HCT116 (cell line): ENCODE measurements around the gene ITGBL1. TPM values are rescaled to one million over a fixed set of nuclear protein-coding genes. Genes with fewer than 3 reads are reported as not detected.
"Not testable (repeated sequence)": the region's sequence is repeated elsewhere in the genome, so short reads cannot be mapped to it uniquely, and the experiment has no call there.

Experiments used
- ATAC-seq: fragments of 200-7000 bp; cut with Tn5 transposase; 2 replicates; pipeline ENCODE4 v1.9.1; 2020; ENCODE audit warnings: mild to moderate bottlenecking, moderate library complexity
- BruUV-seq: library from RNA; stranded (reverse); fragments of 400-500 nt; replicated peaks from 2 replicates; lab custom pipeline; 2021; lab: Mats Ljungman, UMichigan
- CTCF ChIA-PET: fragments of 300-600 bp; sonication (Branson Sonifier 250); formaldehyde crosslinking; loops from one replicate; lab custom pipeline; 2021; ENCODE audit warnings: antibody characterized with exemption; lab: Charles Lee
- POLR2A ChIA-PET: fragments of 300-600, 350-600 bp; sonication (Branson Sonifier 250); formaldehyde crosslinking; loops from one replicate; lab custom pipeline; 2021; ENCODE audit warnings: antibody characterized with exemption; lab: Charles Lee
- RAD21 ChIA-PET, 2 experiments: fragments of 300-600 bp; sonication (Branson Sonifier 250); formaldehyde crosslinking; loops; one replicate each; lab custom pipeline; 2023; ENCODE audit warnings: low total read pairs in 2 of 2; ENCODE audit not compliant: uncharacterized antibody in 2 of 2, unreplicated experiment in 2 of 2, low non-redundant PET in 1 of 2; lab: Charles Lee
- DNase-seq: peaks from one replicate; pipeline ENCODE4 v3.0.0-alpha.2; 2010; ENCODE audit warnings: low read depth, low spot score
- H2AFZ ChIP-seq: fragments of 200-600 bp; shearing (Covaris generic), sonication (generic); 2 replicates; pipeline ENCODE4 v1.6.1; 2017; ENCODE audit warnings: low read depth, mixed run types, mixed read lengths, antibody characterized with exemption, low read length; ENCODE audit not compliant: poor library complexity, severe bottlenecking
- H3K27ac ChIP-seq: 2 replicates; pipeline ENCODE4 v1.5.1; 2012; ENCODE audit warnings: low read depth, low read length
- H3K27me3 ChIP-seq: fragments of 200-600 bp; sonication (generic); 2 replicates; pipeline ENCODE4 v1.6.1; 2016; ENCODE audit warnings: mixed run types, low read length, mixed read lengths; ENCODE audit not compliant: insufficient read depth
- H3K36me3 ChIP-seq, 2 experiments: fragments of 200-500 bp in 1 of 2; fragments of 200-600 bp in 1 of 2; sonication (Bioruptor generic) in 1 of 2; sonication (generic) in 1 of 2; 2 replicates each; pipeline versions ENCODE4 v1.5.1 to v1.6.1; 2014 to 2016; ENCODE audit warnings: low read length in 2 of 2, inconsistent platforms in 1 of 2, mixed read lengths in 1 of 2, mixed run types in 1 of 2; ENCODE audit not compliant: insufficient read depth in 2 of 2, control insufficient read depth in 1 of 2
- H3K4me1 ChIP-seq, 2 experiments: fragments of 200-600 bp in 1 of 2; sonication (generic) in 1 of 2; 2 replicates each; pipeline versions ENCODE4 v1.5.1 to v1.6.1; 2012 to 2017; ENCODE audit warnings: low read length in 2 of 2, inconsistent platforms in 1 of 2, mild to moderate bottlenecking in 1 of 2, mixed read lengths in 1 of 2, mixed run types in 1 of 2, moderate library complexity in 1 of 2; ENCODE audit not compliant: insufficient read depth in 2 of 2, control insufficient read depth in 1 of 2
- H3K4me2 ChIP-seq: fragments of 200-600 bp; sonication (generic); 2 replicates; pipeline ENCODE4 v1.6.1; 2017; ENCODE audit warnings: mixed run types, low read length, mixed read lengths
- H3K4me3 ChIP-seq, 2 experiments: fragments of 200-600 bp in 1 of 2; sonication (generic) in 1 of 2; replicated peaks in 1 of 2; 2 replicates each; pipeline ENCODE4 v1.5.1; 2011 to 2016; ENCODE audit warnings: low read length in 2 of 2, control low read depth in 1 of 2, low read depth in 1 of 2, mild to moderate bottlenecking in 1 of 2, mixed read lengths in 1 of 2, mixed run types in 1 of 2
- H3K79me2 ChIP-seq: fragments of 200-600 bp; sonication (generic); 2 replicates; pipeline ENCODE4 v1.6.1; 2017; ENCODE audit warnings: mild to moderate bottlenecking, mixed run types, low read length, moderate library complexity, mixed read lengths; ENCODE audit not compliant: insufficient read depth
- H3K9ac ChIP-seq: fragments of 200-600 bp; sonication (generic); 2 replicates; pipeline ENCODE4 v1.6.1; 2016; ENCODE audit warnings: low read length, mixed read lengths
- H3K9me2 ChIP-seq: fragments of 200-600 bp; sonication (generic), shearing (Covaris generic); 2 replicates; pipeline ENCODE4 v1.6.1; 2017; ENCODE audit warnings: mixed run types, mild to moderate bottlenecking, moderate library complexity; ENCODE audit not compliant: insufficient read depth
- H3K9me3 ChIP-seq, 2 experiments: fragments of 200-500 bp in 1 of 2; fragments of 200-600 bp in 1 of 2; sonication (Bioruptor generic) in 1 of 2; sonication (generic) in 1 of 2; 2 replicates each; pipeline ENCODE4 v1.6.1; 2014 to 2017; ENCODE audit warnings: low read length in 2 of 2, mixed read lengths in 2 of 2, inconsistent platforms in 1 of 2, low read depth in 1 of 2, mild to moderate bottlenecking in 1 of 2, mixed run types in 1 of 2, moderate library complexity in 1 of 2; ENCODE audit not compliant: control insufficient read depth in 1 of 2, insufficient read depth in 1 of 2
- H4K20me1 ChIP-seq: fragments of 200-600 bp; sonication (generic), shearing (Covaris generic); 2 replicates; pipeline ENCODE4 v1.6.1; 2017; ENCODE audit warnings: mixed run types, mild to moderate bottlenecking, moderate library complexity; ENCODE audit not compliant: insufficient read depth
- ATF3 ChIP-seq: IDR thresholded peaks from 2 replicates; pipeline ENCODE4 v1.6.1; 2012
- EGR1 ChIP-seq: IDR thresholded peaks from 2 replicates; pipeline ENCODE4 v1.6.1; 2012; ENCODE audit warnings: low read depth
- ELF1 ChIP-seq: IDR thresholded peaks from 2 replicates; pipeline ENCODE4 v1.6.1; 2012; ENCODE audit warnings: low read depth, borderline replicate concordance
- EZH2 ChIP-seq: fragments of 200-600 bp; sonication (generic); IDR thresholded peaks from 2 replicates; pipeline ENCODE4 v1.6.1; 2017; ENCODE audit warnings: antibody characterized with exemption, mixed run types
- EZH2phosphoT487 ChIP-seq: fragments of 200-600 bp; IDR thresholded peaks from 2 replicates; pipeline ENCODE4 v1.6.1; 2018; ENCODE audit warnings: antibody characterized with exemption, borderline replicate concordance
- JUND ChIP-seq: IDR thresholded peaks from 2 replicates; pipeline ENCODE4 v1.6.1; 2012
- POLR2A ChIP-seq: IDR thresholded peaks from 2 replicates; pipeline ENCODE4 v1.7.0; 2011; ENCODE audit warnings: borderline replicate concordance; ENCODE audit not compliant: insufficient read depth, insufficient read length; ENCODE audit errors: extremely low read depth
- POLR2AphosphoS5 ChIP-seq: IDR thresholded peaks from 2 replicates; pipeline ENCODE4 v1.6.1; 2011; ENCODE audit warnings: mild to moderate bottlenecking, low read depth, low read length, moderate library complexity
- RAD21 ChIP-seq: IDR thresholded peaks from 2 replicates; pipeline ENCODE4 v1.6.1; 2012; ENCODE audit warnings: low read depth, mild to moderate bottlenecking
- SIN3A ChIP-seq: IDR thresholded peaks from 2 replicates; pipeline ENCODE4 v1.6.1; 2012; ENCODE audit warnings: low read depth
- SP1 ChIP-seq: IDR thresholded peaks from 2 replicates; pipeline ENCODE4 v1.6.1; 2012; ENCODE audit warnings: low read depth
- YY1 ChIP-seq: IDR thresholded peaks from 2 replicates; pipeline ENCODE4 v1.6.1; 2011; ENCODE audit warnings: low read length, low read depth, moderate library complexity, mild to moderate bottlenecking; ENCODE audit not compliant: insufficient replicate concordance; ENCODE audit errors: extremely low read depth
- intact Hi-C: fragments of 100-400 bp; cut with micrococcal nuclease; formaldehyde crosslinking; loops from 2 replicates; pipeline ENCODE4 v1.10.0; 2022
- total RNA-seq: library from RNA; stranded (reverse); gene quantifications from one replicate; pipeline ENCODE4 v1.2.1, GENCODE V29; 2021; ENCODE audit not compliant: unreplicated experiment
- TF ChIP-seq, protein P1 (sequence below): IDR thresholded peaks from 2 replicates; pipeline ENCODE4 v1.6.1; 2012
- TF ChIP-seq, protein P2 (sequence below), 3 experiments: fragments of 200-600 bp in 1 of 3; sonication (generic) in 1 of 3; IDR thresholded peaks in 2 of 3; conservative IDR thresholded peaks in 1 of 3; 2 replicates each; pipeline ENCODE4 v1.5.1; 2012 to 2017; ENCODE audit warnings: low read depth in 2 of 3, low read length in 2 of 3, antibody characterized with exemption in 1 of 3, borderline replicate concordance in 1 of 3, control low read depth in 1 of 3, mild to moderate bottlenecking in 1 of 3, mixed read lengths in 1 of 3, mixed run types in 1 of 3, moderate library complexity in 1 of 3; ENCODE audit not compliant: insufficient read depth in 1 of 3
- TF ChIP-seq, protein P3 (sequence below): IDR thresholded peaks from 2 replicates; pipeline ENCODE4 v1.6.1; 2011; ENCODE audit warnings: mild to moderate bottlenecking, low read length, moderate library complexity; ENCODE audit not compliant: insufficient replicate concordance; ENCODE audit errors: extremely low read depth

Gene ITGBL1
- total RNA-seq, 1 experiment from 2014 or later = 0.66 TPM

DNA sequence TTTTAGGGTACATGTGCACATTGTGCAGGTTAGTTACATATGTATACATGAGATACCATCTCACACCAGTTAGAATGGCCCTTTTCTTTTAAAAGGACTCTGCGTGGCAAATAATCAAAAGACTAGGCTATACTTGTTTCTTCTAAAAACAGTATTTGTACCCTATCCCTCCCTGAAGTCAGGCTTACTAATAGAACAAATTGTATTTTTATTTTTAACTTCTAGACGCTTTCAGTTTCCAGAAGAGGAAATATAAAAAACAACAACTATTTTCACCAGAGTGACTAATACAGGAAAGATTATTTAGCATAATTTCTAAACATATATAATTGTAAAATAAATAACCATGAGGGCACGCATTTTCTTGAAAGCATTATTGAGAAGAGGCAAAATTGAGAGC lies 83.6 kb downstream of the ITGBL1 start:
- no peaks in the 10 kb centered on the region for H3K4me1 ChIP-seq
- H4K20me1 ChIP-seq = no peaks in the 10 kb centered on the region
- TF ChIP-seq, protein P1, sequence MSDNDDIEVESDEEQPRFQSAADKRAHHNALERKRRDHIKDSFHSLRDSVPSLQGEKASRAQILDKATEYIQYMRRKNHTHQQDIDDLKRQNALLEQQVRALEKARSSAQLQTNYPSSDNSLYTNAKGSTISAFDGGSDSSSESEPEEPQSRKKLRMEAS = no peak
- no peak for TF ChIP-seq EGR1
- no peak for TF ChIP-seq SIN3A
- TF ChIP-seq RAD21 = no peak
- no peak for TF ChIP-seq YY1
- TF ChIP-seq, protein P2, sequence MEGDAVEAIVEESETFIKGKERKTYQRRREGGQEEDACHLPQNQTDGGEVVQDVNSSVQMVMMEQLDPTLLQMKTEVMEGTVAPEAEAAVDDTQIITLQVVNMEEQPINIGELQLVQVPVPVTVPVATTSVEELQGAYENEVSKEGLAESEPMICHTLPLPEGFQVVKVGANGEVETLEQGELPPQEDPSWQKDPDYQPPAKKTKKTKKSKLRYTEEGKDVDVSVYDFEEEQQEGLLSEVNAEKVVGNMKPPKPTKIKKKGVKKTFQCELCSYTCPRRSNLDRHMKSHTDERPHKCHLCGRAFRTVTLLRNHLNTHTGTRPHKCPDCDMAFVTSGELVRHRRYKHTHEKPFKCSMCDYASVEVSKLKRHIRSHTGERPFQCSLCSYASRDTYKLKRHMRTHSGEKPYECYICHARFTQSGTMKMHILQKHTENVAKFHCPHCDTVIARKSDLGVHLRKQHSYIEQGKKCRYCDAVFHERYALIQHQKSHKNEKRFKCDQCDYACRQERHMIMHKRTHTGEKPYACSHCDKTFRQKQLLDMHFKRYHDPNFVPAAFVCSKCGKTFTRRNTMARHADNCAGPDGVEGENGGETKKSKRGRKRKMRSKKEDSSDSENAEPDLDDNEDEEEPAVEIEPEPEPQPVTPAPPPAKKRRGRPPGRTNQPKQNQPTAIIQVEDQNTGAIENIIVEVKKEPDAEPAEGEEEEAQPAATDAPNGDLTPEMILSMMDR (IDR thresholded peaks at IDR 0.05 in 2 of 3, conservative IDR thresholded peaks at IDR 0.05 in 1 of 3; ENCODE audit: borderline replicate concordance in 1 of 3, insufficient read depth in 1 of 3, low read depth in 2 of 3, low read length in 2 of 3) = no peak
- TF ChIP-seq JUND = no peak
- no peak for TF ChIP-seq ELF1
- no peak for TF ChIP-seq POLR2A
- TF ChIP-seq EZH2phosphoT487 = no peak
- TF ChIP-seq, protein P3, sequence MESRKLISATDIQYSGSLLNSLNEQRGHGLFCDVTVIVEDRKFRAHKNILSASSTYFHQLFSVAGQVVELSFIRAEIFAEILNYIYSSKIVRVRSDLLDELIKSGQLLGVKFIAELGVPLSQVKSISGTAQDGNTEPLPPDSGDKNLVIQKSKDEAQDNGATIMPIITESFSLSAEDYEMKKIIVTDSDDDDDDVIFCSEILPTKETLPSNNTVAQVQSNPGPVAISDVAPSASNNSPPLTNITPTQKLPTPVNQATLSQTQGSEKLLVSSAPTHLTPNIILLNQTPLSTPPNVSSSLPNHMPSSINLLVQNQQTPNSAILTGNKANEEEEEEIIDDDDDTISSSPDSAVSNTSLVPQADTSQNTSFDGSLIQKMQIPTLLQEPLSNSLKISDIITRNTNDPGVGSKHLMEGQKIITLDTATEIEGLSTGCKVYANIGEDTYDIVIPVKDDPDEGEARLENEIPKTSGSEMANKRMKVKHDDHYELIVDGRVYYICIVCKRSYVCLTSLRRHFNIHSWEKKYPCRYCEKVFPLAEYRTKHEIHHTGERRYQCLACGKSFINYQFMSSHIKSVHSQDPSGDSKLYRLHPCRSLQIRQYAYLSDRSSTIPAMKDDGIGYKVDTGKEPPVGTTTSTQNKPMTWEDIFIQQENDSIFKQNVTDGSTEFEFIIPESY = no peak
- no peak for TF ChIP-seq SP1
- TF ChIP-seq ATF3 = no peak
- TF ChIP-seq POLR2AphosphoS5 = no peak
- TF ChIP-seq EZH2 = no peak
- TF ChIP-seq, all 23 proteins: peak for 0
- no peaks in the 10 kb centered on the region for H3K9me2 ChIP-seq
- BruUV-seq = no TSS peak
- intact Hi-C loops = no loop called here
- no peak overlapping the region for H3K4me2 ChIP-seq
- H3K27me3 ChIP-seq = no peaks in the 10 kb centered on the region
- DNase-seq = no peak
- no peak overlapping the region for H3K4me3 ChIP-seq
- no peak overlapping the region for H3K9ac ChIP-seq
- RAD21 ChIA-PET = no interaction called here
- ATAC-seq = no peak
- H2AFZ ChIP-seq = no peak overlapping the region
- peaks cover 0 to 5% of the 10 kb centered on the region in 2 experiments; a peak in 1 of 4 replicates for H3K9me3 ChIP-seq
- POLR2A ChIA-PET = no interaction called here
- CTCF ChIA-PET = no interaction called here
- no peak overlapping the region for H3K27ac ChIP-seq
- no peaks in the 10 kb centered on the region for H3K36me3 ChIP-seq
- H3K79me2 ChIP-seq = no peaks in the 10 kb centered on the region

DNA sequence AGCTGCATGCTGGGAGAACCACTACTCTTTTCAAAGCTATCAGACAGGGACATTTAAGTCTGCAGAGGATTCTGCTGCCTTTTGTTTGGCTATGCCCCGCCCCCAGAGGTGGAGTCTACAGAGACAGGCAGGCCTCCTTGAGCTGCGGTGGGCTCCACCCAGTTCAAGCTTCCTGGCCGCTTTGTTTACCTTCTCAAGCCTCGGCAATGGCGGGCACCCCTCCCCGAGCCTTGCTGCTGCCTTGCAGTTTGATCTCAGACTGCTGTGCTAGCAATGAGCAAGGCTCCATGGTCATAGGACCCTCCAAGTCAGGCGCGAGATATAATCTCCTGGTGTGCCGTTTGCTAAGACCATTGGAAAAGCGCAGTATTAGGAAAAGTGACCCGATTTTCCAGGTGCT lies 92.1 kb downstream of the ITGBL1 start:
- ATAC-seq, BruUV-seq, H3K36me3 ChIP-seq, DNase-seq, H3K79me2 ChIP-seq, H3K27me3 ChIP-seq, H4K20me1 ChIP-seq, CTCF ChIA-PET, H3K4me1 ChIP-seq, POLR2A ChIA-PET, intact Hi-C loops, H2AFZ ChIP-seq, H3K4me3 ChIP-seq, H3K4me2 ChIP-seq, RAD21 ChIA-PET, H3K9me3 ChIP-seq, H3K27ac ChIP-seq, H3K9me2 ChIP-seq, H3K9ac ChIP-seq: not testable (repeated sequence)
